ENCODE data around the gene GPI.
A peak's percentile ranks its signal among the peaks of the same experiment; 100 is the strongest.
"Not testable (repeated sequence)": the region's sequence is repeated elsewhere in the genome, so short reads cannot be mapped to it uniquely, and the experiment has no call there.

Gene GPI

DNA sequence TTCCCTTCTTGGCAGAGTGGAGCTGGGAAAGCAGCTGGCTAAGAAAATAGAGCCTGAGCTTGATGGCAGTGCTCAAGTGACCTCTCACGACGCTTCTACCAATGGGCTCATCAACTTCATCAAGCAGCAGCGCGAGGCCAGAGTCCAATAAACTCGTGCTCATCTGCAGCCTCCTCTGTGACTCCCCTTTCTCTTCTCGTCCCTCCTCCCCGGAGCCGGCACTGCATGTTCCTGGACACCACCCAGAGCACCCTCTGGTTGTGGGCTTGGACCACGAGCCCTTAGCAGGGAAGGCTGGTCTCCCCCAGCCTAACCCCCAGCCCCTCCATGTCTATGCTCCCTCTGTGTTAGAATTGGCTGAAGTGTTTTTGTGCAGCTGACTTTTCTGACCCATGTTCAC lies 34.9 kb downstream of the GPI start:
- TF ChIP-seq, protein P1, sequence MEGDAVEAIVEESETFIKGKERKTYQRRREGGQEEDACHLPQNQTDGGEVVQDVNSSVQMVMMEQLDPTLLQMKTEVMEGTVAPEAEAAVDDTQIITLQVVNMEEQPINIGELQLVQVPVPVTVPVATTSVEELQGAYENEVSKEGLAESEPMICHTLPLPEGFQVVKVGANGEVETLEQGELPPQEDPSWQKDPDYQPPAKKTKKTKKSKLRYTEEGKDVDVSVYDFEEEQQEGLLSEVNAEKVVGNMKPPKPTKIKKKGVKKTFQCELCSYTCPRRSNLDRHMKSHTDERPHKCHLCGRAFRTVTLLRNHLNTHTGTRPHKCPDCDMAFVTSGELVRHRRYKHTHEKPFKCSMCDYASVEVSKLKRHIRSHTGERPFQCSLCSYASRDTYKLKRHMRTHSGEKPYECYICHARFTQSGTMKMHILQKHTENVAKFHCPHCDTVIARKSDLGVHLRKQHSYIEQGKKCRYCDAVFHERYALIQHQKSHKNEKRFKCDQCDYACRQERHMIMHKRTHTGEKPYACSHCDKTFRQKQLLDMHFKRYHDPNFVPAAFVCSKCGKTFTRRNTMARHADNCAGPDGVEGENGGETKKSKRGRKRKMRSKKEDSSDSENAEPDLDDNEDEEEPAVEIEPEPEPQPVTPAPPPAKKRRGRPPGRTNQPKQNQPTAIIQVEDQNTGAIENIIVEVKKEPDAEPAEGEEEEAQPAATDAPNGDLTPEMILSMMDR (IDR thresholded peaks at IDR 0.05; ENCODE audit: low read length, missing control alignments) = no peak
- DNase-seq (ENCODE audit: low read depth) = no peak
- no peak overlapping the region for H3K4me3 ChIP-seq (replicated peaks; ENCODE audit: low read depth, low read length)

DNA sequence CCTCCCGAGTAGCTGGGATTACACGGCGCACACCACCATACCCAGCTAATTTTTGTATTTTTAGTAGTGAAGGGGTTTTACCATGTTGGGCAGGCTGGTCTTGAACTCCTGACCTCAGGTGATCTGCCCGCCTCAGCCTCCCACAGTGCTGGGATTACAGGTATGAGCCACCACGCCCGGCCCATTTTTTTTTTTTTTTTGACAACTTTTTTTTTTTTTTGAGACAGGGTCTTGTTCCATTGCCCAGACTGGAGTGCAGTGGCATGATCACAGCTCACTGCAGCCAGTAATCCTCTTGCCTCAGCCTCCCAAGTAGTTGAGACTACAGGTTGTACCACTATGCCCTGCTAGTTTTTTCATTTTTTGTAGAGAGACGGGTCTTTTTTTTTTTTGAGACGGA lies 35.8 kb downstream of the GPI start:
- not testable (repeated sequence) for H3K4me3 ChIP-seq (replicated peaks; ENCODE audit: low read depth, low read length); DNase-seq (ENCODE audit: low read depth)

DNA sequence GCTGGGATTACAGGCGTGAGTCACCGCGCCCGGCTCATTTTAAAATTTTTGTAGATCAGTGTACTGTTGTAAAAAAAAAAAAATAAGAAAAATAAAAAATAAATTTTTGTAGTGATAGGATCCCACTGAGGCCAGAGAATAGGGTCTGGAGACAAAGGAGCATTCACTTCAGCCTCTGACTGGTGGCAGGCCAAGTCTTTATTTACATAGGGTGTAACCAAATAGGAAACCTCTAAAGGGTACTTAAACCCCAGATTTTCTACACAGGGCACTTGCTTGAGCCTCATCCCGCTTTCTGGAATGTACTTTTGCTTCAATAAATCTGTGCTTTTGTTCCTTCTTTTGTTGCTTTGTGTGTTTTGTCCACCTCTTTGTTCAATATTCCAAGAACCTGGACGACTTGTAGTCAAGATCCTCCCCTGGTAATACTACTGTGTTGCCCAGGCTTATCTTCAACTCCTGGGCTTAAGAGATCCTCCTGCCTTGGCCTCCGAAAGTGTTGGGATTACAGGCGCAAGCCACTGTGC lies 37.1 kb downstream of the GPI start:
- TF ChIP-seq, protein P1 (IDR thresholded peaks at IDR 0.05; ENCODE audit: low read length, missing control alignments) = no peak
- H3K4me3 ChIP-seq (replicated peaks; ENCODE audit: low read depth, low read length) = no peak overlapping the region
- DNase-seq (ENCODE audit: low read depth) = no peak

DNA sequence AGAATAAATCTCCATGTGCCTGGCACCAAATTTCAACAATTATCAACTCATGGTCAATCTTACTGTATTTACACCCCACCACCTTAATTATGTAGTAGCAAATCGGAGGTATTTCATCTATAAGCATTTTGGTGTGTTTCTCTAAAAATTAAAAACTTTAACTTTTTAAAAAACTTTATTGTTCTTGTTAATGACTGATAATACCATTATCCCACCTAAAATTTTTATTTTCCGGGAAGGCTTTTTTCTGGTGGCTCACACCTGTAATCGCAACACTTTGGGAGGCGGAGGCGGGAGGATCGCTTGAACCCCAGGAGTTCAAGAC lies 38.8 kb downstream of the GPI start:
- peak overlapping the region; percentile 81 for H3K4me3 ChIP-seq (replicated peaks; ENCODE audit: low read depth, low read length)
- TF ChIP-seq, protein P1 (IDR thresholded peaks at IDR 0.05; ENCODE audit: low read length, missing control alignments) = no peak
- no peak for DNase-seq (ENCODE audit: low read depth)

DNA sequence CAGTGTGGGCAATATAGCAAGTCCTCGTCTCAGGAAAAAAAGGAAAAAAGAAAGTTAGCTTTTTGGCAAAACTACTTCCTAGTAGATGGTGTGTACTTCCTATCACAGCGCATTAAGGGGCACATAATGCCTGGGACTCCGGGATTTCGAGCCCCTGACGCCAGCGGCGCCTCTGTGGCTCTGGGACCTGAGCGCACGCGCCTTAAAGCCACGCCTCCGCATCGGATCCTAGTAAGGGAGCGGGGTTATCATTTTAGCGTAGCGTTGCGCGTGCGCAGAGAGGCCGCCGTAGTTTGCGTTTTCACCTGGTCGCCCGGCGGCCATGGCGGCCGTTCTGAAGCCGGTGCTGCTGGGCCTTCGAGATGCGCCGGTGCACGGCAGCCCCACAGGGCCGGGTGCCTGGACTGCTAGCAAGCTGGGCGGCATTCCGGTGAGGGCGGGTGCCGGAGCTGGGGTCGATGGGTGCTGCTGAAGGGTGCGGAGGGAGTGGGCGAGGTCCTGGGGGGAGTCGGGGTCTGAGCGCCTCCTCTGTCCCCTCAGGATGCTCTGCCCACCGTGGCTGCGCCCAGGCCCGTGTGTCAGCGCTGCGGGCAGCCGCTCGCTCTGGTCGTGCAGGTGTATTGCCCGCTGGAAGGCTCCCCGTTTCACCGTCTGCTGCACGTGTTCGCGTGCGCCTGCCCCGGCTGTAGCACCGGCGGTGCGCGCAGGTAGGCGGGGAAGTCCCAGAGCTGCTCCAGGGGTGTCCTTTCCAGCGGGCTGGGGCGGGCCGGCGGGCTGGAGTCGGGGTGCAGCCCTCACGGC lies 39.3 kb downstream of the GPI start, which contains the start of gene PDCD2L:
Gene PDCD2L, plus strand, starts transcription at position 291 of the 801 bp plus-strand sequence. Its CDS starts 32 bp downstream, at position 323.
- peak; percentile 88 for DNase-seq (ENCODE audit: low read depth)
- peak within 1 kb of the TSS; percentile 81 for H3K4me3 ChIP-seq (replicated peaks; ENCODE audit: low read depth, low read length)
- TF ChIP-seq, protein P1 (IDR thresholded peaks at IDR 0.05; ENCODE audit: low read length, missing control alignments) = no peak

DNA sequence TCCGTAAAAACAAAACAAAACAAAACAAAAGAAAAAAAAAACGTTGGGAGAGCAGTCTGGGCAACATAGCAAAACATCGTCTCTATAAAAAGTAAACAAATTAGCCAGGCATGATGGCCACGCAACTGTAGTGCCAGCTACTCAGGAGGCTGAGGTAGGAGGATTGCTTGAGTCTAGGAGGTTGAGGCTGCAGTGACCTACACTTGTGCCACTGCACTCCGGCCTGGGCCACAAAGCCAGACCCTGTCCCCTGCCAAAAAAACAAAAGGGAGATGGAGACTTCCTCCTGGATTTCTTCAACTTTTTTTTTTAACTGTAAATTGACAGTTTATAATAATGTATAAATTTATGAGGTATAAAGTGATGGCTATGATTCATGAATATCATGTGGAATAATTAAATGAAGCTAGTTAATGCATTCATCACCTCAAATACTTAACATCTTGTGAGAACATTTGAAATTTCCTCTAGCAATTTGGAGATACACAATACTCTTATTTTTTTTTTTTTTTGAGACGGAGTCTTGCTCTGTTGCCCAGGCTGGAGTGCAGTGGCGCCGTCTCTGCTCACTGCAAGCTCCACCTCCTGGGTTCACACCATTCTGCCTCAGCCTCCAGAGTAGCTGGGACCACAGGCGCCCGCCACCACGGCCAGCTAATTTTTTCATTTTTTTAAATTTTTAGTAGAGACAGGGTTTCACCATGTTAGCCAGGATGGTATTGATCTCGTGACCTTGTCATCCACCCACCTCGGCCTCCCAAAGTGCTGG lies 41.1 kb downstream of the GPI start:
- TF ChIP-seq, protein P1 (IDR thresholded peaks at IDR 0.05; ENCODE audit: low read length, missing control alignments) = no peak
- DNase-seq (ENCODE audit: low read depth) = no peak
- H3K4me3 ChIP-seq (replicated peaks; ENCODE audit: low read depth, low read length) = no peak overlapping the region

DNA sequence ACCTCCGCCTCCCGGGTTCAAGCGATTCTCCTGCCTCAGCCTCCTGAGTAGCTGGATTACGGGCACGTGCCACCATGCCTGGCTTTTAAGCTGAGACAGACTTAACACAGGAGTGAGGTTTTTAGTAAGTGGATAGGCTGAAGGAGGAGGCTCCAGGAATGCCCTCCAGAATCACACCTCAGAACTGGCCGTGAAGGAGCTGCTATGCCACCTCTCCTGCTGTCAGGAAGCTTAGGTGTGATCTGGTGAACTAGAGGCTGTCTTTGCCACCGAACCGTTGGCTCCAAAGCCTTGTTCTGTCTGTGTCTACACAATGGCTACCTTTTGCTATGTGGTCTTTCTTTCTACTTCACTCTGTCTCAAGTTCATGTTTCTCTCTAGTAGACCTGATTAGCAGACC lies 43.4 kb downstream of the GPI start:
- no peak overlapping the region for H3K4me3 ChIP-seq (replicated peaks; ENCODE audit: low read depth, low read length)
- TF ChIP-seq, protein P1 (IDR thresholded peaks at IDR 0.05; ENCODE audit: low read length, missing control alignments) = no peak

More for the DNA sequence above, 43.4 kb downstream of the GPI start:
- no peak for DNase-seq (ENCODE audit: low read depth)

Measured in fibroblast of pulmonary artery (primary cell).